OCI-LY3 (cell line): Measurements from ENCODE around the gene PDLIM1.

ENCODE experiments used
- EZH2phosphoT487 ChIP-seq: fragments of 200-600 bp; shearing (Covaris generic); IDR thresholded peaks from 2 replicates; pipeline ENCODE4 v1.6.1; 2018; ENCODE audit warnings: antibody characterized with exemption, mixed run types, low read depth
- TF ChIP-seq, protein P1 (sequence below): fragments of 200-600, 300-600 bp; sonication (generic); IDR thresholded peaks from 2 replicates; pipeline ENCODE4 v1.5.1; 2014; ENCODE audit warnings: antibody characterized with exemption, low read length, low read depth

DNA sequence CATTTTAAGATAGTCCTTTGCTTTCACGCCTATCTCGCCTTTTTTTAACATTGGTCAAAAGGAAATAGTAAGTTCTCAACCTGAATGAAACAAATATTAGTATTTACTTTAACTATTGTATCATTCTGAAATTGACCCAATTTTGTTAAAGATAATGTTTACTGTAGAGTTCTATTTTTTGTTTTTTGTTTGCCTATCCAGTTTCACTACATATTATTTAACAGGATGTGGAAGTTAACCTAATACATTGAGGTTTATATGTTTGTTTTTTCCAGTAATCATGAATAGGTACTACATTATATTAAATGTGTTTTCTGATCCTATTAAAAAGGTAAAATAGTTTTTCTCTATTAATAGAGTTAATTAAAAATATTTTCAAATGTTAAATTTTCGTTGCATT, 70.3 kb downstream of the PDLIM1 start:
- TF ChIP-seq, protein P1, sequence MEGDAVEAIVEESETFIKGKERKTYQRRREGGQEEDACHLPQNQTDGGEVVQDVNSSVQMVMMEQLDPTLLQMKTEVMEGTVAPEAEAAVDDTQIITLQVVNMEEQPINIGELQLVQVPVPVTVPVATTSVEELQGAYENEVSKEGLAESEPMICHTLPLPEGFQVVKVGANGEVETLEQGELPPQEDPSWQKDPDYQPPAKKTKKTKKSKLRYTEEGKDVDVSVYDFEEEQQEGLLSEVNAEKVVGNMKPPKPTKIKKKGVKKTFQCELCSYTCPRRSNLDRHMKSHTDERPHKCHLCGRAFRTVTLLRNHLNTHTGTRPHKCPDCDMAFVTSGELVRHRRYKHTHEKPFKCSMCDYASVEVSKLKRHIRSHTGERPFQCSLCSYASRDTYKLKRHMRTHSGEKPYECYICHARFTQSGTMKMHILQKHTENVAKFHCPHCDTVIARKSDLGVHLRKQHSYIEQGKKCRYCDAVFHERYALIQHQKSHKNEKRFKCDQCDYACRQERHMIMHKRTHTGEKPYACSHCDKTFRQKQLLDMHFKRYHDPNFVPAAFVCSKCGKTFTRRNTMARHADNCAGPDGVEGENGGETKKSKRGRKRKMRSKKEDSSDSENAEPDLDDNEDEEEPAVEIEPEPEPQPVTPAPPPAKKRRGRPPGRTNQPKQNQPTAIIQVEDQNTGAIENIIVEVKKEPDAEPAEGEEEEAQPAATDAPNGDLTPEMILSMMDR: no peak
- no peak for TF ChIP-seq EZH2phosphoT487
